Activated CD4-positive, CD25-positive, alpha-beta regulatory T cell treated with anti-CD3 and anti-CD28 coated beads, Interleukin-2, amount 50 U/mL, for 24 hours (primary cell): ENCODE data around the gene RNU1-3.
"Not testable (repeated sequence)": the region's sequence is repeated elsewhere in the genome, so short reads cannot be mapped to it uniquely, and the experiment has no call there.

Experiments used
- ATAC-seq, 2 donors: fragments of 150-1000 bp; cut with Tn5 transposase; one replicate each; pipeline ENCODE4 v1.10.0; 2021; ENCODE audit warnings: mild to moderate bottlenecking in 1 of 2, moderate library complexity in 1 of 2

RNU1-3 gene

DNA sequence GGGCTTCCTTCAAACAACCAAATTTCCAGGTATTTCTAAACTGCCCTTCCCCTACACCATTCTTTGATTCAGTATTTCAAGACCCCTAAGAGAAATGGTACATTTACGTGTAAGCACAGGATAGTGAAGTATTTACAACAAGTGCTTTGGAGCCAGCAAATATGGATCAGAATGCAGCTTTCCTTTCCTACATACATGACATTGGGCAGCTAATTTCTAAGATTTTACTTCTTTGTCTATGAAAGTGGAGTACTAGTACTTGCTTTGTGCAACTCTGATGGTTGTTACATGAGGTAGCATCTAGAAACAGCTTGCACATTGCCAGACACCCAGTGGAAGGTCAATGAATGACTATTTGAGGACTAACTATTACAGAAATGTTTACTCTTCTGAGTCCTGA is 15.2 kb downstream of the RNU1-3 start:
- ATAC-seq = not testable (repeated sequence)

DNA sequence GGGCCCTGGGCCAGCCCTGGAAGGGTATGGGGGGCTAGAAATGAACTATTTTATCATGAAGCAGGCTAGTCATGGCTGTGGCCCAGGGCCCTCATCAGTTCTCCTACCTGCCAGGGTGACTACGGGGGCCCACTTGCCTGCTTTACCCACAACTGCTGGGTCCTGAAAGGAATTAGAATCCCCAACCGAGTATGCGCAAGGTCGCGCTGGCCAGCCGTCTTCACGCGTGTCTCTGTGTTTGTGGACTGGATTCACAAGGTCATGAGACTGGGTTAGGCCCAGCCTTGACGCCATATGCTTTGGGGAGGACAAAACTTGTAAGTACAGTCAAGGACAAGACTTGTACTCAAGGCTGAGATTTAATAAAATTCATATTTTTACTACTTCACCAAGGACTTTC is 16.8 kb downstream of the RNU1-3 start:
- ATAC-seq = not testable (repeated sequence)

DNA sequence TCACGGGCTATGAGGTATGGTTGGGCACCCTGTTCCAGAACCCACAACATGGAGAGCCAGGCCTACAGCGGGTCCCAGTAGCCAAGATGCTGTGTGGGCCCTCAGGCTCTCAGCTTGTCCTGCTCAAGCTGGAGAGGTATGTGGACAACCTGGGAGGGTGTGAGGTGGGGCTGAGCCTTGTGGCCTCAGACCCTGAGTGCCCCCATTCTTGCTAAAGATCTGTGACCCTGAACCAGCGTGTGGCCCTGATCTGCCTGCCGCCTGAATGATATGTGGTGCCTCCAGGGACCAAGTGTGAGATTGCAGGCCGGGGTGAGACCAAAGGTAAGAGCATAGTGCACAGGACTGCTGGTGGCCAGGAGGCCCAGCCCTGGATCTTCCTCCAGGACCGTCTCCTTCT is 17.4 kb downstream of the RNU1-3 start:
- not testable (repeated sequence) for ATAC-seq

DNA sequence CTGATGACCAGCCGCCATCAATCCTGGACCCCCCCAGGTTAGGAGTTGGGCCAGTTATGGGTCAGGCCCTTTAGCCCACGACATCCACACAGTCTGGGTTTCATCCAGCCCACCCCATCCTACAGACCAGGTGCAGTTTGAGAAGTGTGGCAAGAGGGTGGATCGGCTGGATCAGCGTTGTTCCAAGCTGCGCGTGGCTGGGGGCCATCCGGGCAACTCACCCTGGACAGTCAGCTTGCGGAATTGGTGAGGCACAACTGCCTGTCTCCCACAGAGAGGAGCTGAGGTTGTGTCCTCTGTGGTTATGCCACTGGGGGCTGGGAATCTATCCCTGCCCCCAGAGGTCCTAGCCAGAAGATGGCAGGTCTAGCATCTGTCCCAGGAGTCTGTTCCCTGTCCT is 18.0 kb downstream of the RNU1-3 start:
- ATAC-seq = not testable (repeated sequence)

- ATAC-seq = not testable (repeated sequence)
Measured at GRCh38 chr1:16648250-16648649, 18.5 kb downstream of the RNU1-3 start.

DNA sequence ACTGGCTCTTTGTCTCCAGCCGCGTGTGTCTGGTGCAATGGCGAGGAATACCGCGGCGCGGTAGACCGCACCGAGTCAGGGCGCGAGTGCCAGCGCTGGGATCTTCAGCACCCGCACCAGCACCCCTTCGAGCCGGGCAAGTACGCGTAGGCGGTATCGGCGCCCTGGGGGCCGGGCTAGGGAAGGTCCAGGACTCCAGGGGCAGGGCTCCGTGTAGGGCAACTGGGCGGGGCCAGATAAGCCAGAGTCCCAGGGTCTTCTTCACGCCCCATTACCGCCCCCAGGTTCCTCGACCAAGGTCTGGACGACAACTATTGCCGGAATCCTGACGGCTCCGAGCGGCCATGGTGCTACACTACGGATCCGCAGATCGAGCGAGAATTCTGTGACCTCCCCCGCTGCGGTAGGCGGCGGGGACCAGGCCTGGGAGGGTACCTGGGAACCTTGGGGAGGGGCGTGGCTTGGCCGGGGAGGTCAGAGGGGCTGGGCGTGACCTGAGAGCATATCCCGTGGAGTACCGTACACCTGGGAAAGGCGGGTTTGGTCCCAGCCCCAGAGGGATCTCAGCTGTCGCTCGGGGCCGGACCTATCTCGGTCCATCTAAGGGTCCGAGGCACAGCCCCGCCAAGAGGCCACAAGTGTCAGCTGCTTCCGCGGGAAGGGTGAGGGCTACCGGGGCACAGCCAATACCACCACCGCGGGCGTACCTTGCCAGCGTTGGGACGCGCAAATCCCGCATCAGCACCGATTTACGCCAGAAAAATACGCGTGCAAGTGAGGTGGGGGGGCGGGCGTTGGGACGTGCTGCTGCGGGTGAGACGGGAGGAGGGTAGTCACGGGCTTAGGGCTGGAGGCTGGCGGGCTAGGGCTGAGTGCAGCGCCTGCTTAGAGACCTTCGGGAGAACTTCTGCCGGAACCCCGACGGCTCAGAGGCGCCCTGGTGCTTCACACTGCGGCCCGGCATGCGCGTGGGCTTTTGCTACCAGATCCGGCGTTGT is 19.3 kb downstream of the RNU1-3 start:
- ATAC-seq = not testable (repeated sequence)

GRCh38 chr1:16646716-16647115 is 20.0 kb downstream of the RNU1-3 start:
- ATAC-seq = not testable (repeated sequence)

GRCh38 chr1:16646061-16646664 is 20.6 kb downstream of the RNU1-3 start:
- ATAC-seq = not testable (repeated sequence)

- not testable (repeated sequence) for ATAC-seq
Measured at GRCh38 chr1:16645271-16646060, 21.3 kb downstream of the RNU1-3 start.

DNA sequence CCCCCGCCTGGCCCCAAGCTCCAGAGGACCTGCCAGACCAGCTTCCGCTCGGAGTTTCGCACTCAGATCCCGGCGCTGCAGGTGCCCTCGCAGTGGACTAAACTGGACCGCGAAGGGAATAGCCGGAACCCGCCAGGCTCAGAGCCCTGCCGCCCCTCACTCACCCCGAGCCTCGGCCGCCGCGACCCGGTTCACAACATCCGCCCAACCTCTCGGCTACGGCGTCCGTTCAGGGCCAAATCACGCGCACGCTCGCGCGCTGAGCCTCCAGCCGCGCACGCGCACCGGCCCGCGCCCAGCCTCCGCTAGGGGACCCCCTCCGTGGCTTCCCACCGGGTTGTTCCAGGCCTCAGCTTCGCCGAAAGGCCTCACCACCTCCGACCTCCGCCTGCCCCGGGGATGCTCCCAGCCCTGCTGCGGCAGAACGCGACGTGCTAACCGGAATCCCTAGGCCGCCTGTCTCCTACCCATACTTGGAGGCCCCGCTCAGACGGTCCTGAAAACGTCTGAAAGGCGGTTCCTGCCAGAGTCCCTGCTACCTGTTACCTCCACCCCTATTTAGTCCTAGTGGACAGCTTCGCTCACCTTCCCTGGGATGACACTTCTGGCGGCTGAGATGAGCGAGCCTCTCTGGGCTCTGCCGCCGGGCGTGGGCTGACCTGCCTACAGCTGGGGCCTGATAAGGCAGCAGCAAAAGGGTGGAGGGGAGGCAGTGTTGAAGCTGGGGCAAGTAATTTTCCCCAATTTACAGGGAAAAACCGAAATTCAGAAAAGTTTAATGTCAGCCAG is 22.1 kb downstream of the RNU1-3 start:
- ATAC-seq = peak; percentile 82 to 86

- peak; percentile 29 to 37 for ATAC-seq
Measured at GRCh38 chr1:16644193-16644481, 22.6 kb downstream of the RNU1-3 start.

DNA sequence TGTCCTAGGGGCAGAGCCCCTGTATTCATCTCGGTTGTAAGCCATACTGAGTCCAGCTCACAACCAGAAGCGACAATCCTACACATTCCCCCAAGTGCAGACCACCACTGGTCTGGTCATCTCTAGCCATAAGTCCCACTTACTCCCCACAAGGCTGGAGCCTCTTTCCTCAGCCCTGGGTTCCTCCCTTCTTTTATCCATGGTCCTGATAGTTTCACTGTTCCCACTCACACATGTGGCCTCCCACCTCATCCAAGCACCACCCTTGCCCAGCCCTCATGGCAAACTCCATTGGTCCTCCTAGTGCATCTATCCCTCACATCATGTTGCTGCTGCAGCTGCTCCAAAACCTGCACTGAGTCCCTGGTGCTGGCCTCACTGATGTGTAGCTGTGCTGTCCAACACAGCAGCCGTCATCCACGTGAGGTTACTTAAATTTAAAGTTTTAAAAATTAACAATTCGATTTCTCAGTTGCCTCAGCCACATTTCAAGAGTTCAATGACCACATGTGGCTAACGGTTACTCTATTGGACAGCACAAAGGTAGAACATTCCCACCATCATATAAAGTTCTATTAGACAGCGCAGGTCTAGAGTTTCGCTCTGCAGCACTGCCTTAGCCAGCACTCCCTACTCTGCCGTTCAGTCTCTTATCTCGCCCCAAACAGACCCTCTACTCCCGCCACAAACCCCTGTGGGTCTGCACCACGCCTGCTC is 23.1 kb downstream of the RNU1-3 start:
- ATAC-seq = peak in 1 of 2 donors; percentile 0

DNA sequence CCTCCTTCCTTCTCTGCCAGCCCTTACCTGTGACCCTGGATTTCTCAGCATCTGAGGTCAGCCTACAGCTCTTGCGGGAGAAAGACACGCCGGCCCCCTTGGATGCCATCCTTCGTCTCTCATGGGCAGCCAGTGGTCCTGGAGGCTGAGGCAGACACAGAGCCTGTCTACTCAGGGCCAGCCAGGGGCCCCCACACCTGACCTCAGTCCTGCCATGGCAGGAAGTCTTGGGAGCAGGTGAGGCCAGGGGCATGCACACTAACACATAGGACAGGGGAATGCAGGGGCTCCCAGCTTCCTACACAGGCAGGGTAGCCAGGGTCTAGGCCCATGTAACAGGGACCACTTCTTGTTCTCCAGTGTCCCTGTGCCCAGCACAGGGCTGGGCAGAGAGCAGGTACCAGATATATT is 23.7 kb downstream of the RNU1-3 start:
- not testable (repeated sequence) for ATAC-seq

DNA sequence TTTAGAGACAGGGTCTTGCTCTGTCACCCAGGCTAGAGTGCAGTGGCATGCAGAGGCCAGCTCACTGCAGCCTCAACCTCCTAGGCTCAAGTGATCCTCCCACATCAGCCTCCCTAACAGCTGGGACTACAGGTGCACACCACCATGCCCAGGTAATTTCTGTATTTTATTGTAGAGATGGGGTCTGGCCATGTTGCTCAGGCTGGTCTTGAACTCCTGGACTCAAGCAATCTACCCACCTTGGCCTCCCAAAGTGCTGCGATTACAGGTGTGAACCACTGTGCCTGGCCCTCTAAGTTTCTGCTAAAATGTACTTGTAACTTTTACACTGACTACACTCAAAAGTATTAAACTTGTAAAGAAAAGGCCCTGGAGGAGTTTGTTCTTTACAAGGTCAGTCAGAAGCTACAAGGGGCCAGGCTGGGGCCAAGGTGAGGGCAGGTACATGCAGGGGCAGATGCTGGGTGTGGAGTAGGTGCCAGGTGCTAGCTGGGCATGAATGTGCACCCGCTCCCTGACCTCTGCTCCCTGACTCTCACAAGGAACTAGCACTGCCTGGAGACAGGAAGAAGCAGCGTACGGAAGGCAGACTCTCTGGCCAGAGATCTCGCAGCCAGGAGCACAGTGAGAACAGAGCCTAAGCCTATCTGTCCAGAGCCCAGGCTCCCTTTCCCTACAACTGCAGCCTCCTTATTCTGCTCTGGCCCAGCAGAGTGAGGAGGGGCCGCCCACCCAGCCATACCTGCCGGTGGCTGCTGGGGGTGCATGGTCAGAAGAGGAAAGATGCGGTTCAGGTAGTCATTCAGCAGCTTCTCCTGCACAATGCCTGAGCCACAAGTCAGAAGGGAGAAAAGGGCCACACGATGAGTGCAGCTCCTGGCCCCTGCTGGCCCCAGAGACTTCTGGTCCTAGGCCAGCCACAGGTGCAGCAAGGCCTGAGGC is 24.5 kb downstream of the RNU1-3 start:
- not testable (repeated sequence) for ATAC-seq

GRCh38 chr1:16641159-16641975 is 25.4 kb downstream of the RNU1-3 start:
- not testable (repeated sequence) for ATAC-seq

GRCh38 chr1:16639091-16640031 is 27.4 kb downstream of the RNU1-3 start:
- ATAC-seq = not testable (repeated sequence)

- ATAC-seq = not testable (repeated sequence)
Measured at GRCh38 chr1:16637941-16638778, 28.6 kb downstream of the RNU1-3 start.
